Endometrial microvascular endothelial cells (primary cell): ENCODE measurements around the gene TMEM248. TPM values are rescaled to one million over a fixed set of nuclear protein-coding genes. Genes with fewer than 3 reads are reported as not detected.
"Not testable (repeated sequence)": the region's sequence is repeated elsewhere in the genome, so short reads cannot be mapped to it uniquely, and the experiment has no call there.

Experiments
- in situ Hi-C: cut with HindIII; loops from 2 replicates; pipeline ENCODE4 v1.10.0; 2017; ENCODE audit warnings: low sequenced_read_pairs, low pct_unique_long_range_greater_than_20kb; ENCODE audit errors: inconsistent ontology term
- total RNA-seq: library from RNA; depleted of rRNA; stranded (reverse); fragments of >200 nt; gene quantifications from one replicate; pipeline ENCODE4 v1.2.3, GENCODE V29; 2015; ENCODE audit errors: inconsistent ontology term

The TMEM248 gene
- total RNA-seq, 1 donor from 2014 or later, result 102 TPM

DNA sequence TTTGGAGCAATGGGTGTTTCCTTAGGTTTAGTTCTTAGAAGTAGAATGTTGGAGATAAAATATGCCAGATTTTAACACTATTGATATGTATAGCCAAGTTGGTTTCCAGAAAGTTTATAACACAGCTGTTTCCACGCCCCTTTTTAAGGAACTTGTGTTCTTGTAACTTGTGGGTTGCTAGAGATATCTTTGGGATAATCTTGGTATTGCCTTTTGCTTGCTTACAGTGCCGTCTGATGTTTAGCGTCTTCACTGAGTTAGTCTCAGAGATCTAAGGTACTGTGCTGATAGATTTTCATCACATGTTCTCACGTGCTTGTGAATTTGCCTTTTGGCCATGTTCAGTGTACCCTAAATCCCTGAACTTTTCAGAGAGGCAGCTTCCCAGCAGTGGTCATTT, 12.4 kb downstream of the TMEM248 start:
- in situ Hi-C loops, result no loop called here

DNA sequence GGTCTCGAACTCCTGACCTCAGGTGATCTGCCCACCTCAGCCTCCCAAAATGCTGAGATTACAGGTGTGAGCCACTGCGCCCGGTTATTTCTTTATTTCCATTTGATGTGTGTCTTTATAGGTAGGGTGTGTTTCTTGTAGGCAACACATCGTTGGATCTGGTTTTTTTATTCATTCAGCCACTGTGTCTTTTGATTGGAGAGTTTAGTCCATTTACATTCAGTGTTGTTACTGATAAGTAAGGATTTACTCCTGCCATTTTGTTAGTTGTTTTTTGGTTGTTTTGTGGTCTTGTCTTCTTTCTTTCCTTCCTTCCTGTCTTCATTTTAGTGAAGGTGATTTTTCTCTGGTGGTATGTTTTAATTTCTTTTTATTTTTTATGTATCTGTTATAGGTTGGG, 16.9 kb downstream of the TMEM248 start:
- in situ Hi-C loops, result no loop called here

DNA sequence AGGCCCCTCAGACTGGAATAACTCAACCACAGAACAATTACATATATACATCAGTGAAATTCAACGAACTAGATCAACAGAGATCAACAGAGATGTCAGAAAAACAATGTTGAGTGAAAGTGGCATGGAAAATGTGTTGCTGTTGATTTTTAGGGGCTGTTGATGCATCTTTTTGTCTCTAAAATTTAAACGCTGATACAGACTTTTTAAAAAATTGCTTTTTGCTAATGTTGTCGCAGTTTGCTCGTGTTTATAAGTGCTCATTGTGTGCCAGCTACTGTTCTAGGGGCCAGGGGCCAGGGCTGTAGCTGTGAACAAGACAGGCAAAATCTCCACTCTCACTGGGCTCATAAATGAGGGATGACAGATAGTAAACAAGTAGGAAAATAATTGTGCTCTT, 18.3 kb downstream of the TMEM248 start:
- in situ Hi-C loops, result no loop called here

DNA sequence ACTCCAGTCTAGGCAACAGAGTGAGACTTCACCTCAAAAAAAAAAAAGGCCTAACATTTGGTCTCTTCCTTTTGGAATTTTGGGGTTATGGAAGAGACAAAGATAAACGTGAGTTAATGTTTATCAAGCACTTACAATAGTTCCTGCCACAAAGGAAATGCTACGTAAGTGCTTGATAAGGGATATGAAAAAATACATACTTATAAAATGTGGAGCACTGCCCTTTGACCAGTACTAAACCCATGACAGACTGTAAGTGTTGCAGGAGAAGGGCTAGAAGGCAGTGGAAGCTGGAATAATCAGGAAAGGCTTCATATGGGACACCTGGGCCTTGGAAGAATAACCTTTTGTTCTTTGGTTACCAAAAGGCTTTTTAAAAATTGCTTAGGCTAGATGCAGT, 25.5 kb downstream of the TMEM248 start:
- in situ Hi-C loops, result no loop called here

DNA sequence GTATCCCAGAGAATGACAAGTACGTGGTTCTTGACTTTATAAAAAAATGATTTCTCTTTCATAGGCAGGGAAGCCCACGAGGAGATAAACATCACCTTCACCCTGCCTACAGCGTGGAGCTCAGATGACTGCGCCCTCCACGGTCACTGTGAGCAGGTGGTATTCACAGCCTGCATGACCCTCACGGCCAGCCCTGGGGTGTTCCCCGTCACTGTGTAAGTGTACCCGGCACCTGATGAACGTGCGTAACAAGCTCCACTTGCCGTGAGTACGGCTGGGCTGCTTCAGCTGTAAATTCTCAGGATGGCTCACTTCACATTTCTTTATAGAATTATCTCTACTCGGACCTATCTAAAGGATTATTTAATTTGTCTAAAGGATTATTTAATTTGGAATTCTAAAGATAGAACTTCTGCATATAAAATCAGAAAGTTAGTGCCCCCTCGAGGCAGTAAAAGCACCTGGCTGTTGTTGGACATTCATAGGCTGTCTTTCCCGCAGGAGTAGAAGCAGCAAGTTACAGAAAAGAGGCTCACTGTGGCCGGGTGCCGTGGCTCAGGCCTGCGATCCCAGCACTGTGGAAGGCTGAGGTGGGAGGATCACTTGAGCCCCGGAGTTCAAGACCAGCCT, 27.6 kb downstream of the TMEM248 start:
- in situ Hi-C loops, result no loop called here

DNA sequence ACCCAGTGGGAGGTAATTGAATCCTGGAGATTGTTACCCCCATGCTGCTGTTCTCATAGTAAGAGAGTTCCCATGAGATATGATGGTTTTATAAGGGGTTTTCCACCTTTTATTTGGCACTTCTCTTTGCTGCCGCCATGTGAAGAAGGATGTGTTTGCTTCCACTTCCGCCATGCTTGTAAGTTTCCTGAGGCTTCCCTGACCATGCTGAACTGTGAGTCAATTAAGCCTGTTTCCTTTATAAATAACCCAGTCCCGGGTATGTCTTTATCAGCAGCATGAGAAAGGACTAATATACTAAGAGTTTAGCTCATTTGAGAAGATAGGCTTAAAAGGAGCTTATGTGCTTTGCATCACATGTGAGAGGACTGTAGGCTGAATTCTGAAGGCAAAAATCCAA, 29.3 kb downstream of the TMEM248 start:
- in situ Hi-C loops, result no loop called here

DNA sequence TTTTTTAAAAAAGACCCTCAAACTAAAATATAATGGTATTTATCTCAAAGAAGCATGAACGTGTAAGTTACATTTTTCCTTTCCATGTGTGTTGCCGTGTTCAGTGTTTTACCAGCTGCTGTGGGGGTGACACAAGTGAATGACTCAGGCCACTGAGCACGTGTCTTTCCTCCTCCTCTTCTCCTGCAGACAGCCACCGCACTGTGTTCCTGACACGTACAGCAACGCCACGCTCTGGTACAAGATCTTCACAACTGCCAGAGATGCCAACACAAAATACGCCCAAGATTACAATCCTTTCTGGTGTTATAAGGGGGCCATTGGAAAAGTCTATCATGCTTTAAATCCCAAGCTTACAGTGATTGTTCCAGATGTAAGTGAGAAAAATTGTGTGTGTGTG, 29.7 kb downstream of the TMEM248 start:
- in situ Hi-C loops, result no loop called here

DNA sequence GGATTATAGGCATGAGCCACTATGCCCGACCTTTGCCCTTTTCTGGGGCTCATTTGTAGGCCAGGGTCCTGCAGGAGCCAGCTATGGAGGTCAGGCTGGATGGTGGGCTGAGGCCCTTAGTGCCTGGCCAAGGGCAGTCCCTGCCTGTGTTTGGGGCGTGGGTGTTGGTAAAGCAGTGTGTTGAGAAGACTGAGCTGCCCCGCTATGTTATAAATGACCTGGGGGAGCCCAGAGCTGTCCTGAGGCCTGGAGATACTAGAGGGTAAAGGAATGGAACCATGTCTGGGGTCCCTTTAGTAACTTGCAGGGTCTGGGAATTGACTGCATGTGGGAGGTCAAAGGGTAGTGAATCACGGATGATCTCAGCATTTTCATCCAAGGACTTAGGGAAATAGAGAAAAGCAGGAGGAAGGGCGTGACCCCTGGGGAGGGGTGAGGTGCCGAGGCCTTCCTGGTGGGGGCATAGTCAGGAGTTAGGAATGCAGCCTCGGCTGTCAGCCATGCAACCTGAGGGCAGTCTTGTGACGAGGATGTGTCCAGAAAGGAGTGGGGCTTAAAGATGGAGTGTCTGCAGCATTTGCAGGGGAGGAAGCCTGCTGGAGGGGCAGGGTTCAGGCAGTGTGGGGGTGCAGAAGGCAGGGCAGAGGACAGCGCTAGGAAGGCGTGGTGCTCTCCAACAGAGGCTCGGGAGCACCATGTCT, 31.5 kb downstream of the TMEM248 start:
- in situ Hi-C loops, result no loop called here

DNA sequence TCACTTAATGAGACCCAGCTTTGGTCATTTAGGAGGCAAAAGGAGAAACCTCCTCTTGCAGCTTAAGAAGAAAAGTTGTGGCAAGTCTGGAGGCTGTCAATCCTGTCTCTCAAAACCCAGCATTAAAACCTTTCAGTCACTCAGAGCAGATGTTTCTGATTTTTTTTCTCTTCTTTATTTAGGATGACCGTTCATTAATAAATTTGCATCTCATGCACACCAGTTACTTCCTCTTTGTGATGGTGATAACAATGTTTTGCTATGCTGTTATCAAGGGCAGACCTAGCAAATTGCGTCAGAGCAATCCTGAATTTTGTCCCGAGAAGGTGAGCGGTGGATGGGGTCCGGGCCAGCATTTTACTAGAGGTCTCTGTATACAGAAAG, 32.0 kb downstream of the TMEM248 start:
- in situ Hi-C loops, result no loop called here

DNA sequence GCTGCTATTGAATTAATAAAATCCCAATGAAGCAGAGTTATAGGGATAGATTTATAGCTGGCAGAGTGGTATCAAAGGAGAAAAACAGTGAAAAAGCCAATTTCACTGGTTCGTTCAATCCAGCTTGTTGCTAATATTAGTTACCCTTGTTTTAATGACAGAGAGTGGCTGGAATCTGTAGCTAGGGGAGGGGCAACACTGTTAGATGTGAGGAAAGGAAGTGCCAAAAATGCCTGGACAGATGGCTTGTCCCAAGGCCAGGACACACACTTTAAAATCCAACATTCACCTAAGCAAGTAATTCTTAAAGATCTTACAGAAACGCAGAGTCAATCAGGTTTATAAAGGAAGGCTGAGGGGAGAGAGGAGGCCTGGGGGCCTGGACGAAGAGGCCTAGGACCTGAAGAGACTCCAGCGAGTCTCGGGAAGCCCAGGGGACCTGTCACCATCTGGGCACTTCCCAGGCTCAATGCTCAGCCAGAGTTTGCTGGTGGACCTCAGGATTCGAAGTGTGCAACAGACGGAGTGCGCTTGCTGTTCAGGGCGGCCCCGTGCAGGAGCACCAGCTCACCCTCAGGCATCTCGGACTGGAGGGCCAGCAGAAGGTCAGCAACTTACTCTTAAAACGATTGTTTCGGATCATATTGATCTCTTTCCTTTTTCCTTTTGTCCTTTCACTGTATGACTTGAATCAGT, 36.7 kb downstream of the TMEM248 start:
- in situ Hi-C loops, result no loop called here

DNA sequence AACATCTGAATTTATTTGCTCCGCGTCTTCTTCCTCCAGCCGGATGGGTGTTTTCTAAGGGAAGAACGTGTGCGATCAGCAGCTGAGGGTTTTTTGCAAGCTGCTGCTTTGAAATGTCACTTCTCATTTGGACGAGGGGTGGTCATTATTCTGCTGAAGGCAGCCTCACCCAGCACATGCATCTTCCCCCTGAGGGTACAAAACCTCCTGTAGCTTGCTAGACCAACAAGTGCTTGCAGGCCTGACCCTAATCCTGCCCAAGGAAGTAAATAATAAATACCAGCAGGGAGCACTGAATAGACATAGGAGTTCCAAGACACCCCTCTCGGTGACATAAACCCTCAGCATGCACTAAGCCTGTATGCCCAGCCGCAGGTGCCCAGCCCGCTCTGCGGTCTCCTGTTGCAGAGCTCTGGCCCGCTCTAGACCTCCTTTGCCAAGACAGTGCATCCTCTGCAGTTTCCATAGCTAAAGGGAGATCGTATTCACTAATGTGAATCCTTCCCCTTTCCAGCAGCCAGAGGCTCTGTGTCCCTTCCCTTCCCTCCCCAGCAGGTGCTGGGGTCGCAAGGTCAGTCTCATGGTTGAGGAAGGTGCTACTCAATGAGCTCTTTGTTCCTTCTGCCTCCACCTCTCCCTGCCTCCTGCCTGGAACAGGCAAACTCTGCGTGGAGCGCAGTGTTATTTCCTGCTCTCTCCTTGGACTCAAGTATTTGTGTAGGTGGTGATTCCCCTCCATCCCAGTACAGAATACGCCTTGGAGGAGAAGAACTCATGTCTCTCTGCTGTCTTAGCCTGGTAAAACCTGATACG, 37.7 kb downstream of the TMEM248 start:
- in situ Hi-C loops, result no loop called here

DNA sequence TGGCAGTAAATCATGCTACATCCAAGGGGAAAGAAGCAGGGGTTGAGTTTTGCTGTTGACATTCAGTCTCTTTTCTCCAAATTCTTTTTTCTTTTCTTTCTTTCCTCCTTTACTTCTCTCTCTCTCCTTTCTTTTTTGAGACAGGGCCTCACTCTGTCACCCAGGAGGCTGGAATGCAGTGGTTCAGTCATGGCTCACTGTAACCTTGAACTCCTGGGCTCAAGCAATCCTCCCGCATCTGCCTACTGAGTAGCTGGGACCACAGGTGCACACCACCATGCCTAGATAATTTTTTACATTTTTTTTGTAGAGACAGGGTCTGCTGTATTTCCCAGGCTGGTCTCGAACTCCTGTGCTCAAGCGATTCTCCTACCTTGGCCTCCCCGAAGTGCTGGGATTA, 39.2 kb downstream of the TMEM248 start:
- in situ Hi-C loops, result no loop called here

DNA sequence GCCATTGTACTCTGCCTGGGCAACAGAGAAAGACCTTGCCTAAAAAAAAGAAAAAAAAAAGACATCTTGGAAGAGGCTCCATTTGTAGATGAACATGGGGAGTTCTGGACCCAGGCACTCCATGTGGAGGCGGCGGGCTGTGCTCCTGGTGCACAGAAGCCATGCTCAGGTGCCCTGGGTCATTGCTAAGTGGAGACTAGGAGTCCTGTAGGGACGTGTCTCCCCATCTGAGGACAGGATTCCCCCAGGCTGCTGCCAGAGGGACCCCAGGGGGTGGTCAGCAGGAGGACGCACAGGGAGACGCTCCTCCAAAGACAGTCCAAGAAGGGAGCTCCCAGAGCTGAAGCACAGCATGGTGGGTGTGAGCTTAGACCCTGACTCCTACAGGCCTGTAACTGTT, 40.1 kb downstream of the TMEM248 start:
- in situ Hi-C loops, result no loop called here

DNA sequence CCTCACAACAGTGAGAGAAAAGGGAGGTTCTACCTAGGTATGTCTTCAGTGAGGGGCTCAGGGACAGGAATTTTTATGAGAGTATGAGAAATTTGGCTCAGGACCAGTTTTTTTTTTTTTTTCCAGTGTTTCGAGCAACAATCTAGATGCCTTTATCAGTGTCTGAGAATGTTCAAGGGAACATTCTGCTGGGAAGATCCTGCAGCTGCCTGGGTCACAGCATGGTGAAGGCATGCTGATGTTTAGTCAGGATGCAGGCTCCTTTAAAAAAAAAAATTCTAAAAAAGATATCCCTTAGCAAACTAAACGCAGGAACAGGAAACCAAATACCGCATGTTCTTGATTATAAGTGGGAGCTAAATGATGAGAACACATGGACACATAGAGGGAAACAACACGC, 43.4 kb downstream of the TMEM248 start:
- in situ Hi-C loops, result no loop called here

DNA sequence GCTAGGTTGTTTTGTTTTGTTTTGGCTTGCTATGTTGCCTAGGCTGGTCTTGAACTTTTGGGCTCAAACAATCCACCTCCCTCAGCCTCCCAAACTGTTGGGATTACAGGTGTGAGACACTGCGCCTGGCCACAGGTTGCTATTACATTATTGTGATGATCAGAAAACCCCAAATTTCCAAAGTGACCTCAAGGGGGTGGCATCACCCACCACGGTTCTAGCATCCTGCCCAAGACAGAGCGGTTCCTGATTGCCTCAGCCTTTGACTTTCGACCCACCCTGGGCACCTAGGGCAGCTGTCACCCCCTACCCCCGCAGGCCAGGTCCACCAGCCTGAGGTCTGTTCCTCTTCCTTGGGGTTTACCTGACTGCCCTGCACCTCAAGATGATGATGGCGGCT, 46.0 kb downstream of the TMEM248 start:
- in situ Hi-C loops, result no loop called here

DNA sequence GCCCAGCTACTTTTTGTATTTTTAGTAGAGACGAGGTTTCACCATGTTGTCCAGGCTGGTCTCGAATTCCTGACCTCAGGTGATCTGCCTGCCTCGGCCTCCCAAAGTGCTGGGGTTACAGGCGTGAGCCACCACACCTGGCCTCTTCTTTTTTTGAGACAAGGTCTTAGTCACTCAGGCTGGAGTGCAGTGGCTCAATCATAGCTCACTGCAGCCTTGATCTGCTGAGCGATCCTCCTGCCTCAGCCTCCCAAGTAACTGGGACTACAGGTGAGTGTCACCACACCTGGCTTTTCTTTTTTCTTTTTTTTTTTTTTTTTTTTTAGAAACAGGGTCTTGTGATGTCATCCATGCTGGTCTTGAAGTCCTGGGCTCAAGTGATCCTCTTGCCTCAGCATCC, 48.0 kb downstream of the TMEM248 start:
- in situ Hi-C loops, result not testable (repeated sequence)

DNA sequence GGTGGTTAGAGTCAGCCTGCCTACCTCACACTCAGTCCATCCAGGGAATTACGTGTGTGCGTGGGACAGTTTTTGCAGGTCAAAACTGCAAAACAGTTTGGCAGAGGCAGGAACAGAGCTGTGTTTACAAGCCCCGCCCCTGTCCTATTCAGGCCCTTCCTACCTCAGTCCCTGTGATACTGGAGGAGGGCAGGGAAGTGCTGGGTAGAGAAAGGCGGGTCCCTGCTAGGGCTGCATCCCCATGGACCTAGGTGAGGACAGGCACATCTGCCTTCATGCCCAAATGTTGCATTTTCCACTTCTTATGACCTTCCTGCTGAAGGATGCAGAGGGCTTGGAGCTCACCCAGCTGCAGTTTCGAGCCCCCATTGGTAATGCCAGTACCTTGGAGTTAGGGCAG, 49.3 kb downstream of the TMEM248 start:
- in situ Hi-C loops, result no loop called here

DNA sequence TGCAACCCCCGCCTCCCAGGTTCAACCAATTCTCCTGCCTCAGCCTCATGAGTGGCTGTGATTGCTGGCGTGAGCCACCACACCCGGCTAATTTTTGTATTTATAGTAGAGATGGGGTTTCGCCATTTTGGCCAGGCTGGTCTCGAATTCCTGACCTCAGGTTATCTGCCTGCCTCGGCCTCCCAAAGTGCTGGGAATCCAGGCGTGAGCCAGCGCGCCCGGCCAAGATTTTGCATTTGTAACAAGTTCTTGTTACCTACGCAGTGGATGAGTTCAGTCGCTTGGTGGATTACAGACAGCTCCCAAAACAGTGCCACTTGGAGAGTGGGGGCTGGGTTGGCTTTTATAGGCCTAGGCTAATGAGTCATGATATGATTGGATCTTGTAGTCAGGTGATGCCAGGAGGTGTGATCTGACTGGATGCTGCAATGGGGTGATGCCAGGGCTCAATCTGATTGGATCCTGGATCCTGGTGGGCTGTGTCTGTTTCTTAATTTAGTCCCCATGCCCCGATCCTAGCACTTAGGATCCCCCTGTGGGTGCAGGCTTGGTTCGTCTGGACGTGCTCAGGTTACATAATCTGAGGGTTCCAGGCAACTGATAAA, 54.1 kb downstream of the TMEM248 start:
- in situ Hi-C loops, result no loop called here

DNA sequence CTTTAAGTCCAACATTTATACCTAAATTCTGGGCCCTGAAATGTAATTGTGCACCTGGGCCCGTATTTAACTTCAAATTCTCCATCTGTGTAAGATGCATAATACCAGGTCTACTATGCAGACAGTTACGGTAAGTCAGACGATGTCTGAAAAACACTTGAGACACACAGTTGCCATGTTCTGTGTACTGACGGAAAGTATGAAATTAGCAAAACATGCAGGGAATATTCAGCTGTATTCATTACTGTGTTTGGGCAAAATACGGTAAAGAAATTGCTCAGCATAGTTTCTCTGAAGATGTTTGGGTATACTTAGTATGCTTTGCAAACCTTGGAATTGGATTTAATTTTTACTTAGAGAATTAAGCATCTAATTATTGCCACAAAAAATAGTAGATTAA, 57.3 kb downstream of the TMEM248 start:
- in situ Hi-C loops, result not testable (repeated sequence)
